ENCODE data around the gene UTS2B.
"Not testable (repeated sequence)": the region's sequence is repeated elsewhere in the genome, so short reads cannot be mapped to it uniquely, and the experiment has no call there.

The UTS2B gene

DNA sequence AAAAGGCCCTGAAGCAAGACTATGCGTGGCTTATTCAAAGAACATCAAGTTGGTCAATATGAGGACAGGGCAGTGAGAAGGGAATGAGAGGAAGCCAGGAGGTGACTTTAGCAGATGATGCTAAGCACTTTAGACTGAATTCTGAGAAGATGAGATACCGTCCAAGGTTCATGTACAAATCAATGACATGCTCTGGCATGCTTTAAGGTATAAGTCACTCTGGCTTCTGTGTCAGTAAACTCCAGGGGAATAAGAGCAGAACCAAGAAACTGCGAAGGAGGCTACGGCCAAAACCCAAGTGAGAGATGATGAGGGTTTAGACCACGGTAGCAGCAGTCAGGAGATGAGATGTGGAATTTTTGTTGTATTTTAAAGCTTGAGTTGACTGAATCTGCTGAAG, 10.0 kb downstream of the UTS2B start:
- no peak for DNase-seq

DNA sequence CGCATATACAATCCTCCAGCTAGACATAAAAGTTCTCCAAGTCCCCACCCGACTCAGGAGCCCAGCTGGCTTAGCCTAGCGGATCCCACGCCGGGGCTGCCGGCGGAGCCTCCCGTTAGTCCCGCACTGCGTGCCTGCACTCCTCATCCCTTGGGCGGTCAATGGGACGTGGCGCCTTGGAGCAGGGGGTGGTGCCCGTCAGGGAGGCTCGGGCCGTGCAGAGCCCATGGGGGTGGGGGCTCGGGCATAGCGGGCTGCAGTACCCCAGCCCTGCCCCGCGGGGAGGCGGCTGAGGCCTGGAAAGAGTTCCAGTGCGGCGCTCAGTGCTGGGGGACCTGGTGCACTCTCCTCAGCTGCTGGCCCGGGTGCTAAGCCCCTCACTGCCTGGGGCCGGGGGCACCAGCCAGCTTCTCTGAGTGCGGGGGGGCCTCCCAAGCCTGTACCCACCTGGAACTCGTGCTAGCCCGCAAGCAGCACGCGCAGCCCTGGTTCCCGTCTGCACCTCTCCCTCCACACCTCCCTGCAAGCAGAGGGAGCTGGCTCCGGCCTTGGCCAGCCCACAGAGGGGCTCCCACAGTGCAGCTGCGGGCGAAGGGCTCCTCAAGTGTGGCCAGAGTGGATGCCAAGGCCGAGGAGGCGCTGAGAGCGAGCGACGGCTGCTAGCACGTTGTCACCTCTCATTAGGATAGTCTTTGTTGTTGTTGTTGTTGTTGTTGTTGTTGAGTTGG, 13.3 kb downstream of the UTS2B start:
- DNase-seq: no peak

DNA sequence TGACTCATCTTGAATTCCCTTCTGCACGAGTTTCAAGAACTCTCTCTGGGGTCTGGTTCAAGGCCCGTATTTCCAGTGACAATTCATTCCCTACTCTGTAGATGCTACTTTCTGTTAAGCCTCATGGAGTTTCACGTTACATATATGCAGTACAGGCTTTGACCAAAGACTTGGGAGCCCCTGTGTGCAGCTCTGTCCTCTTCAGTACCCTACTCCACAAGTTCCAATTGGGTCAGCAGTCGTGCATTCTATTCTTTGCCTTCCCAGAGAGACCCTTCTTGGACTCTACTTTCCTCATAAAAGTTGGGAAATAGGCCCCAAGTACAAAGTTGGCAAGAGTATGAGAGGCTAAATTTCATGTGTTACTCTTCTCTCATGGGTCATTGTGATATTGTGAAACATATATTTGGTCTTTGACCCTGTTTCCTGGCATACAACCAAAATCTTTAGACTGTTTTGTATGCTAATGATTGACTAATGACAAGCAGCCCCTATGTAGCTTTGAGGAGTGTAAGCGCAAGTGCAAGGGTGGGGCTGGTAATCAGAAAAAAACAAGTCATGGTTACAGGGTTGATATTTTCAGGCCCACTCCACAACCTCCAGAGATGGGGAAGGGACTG, 16.1 kb downstream of the UTS2B start:
- DNase-seq: no peak

DNA sequence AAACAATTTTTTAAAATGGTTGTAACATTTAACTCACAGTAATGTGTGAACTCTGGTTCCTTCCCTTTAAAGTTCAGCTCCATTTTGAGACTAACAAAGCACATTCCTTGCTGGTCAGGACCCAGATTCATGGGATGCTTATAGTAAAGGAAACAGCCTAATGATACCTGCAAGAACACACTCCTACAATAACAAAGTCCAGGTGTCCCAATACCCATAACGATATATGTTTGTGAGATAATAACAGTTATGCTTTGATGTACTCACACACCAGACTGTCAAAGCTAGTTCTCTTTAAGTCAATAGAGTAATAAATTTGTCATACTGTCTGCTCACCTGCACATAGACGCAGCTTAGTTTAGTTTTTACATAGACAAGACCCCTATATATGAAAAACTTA, 17.0 kb downstream of the UTS2B start:
- DNase-seq: no peak

DNA sequence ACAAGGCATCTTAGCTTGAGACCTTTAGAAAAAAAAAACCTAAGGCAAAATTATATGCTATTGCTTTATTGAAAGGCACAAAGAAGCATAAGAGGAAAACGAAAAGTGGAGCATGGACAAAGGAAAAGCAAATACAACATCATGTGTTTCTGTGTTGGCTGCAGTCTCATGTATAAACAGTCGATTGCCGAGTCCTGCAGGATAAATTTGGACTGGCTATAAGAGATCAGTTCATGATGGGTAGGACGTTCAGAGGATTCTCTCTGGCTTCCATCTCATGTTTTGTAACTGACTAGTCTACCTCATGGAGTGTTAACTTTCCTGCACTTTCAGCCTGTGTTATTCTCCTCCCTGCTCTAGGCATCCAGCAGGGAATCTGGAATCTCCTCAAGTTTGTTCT, 23.0 kb downstream of the UTS2B start:
- no peak for DNase-seq

DNA sequence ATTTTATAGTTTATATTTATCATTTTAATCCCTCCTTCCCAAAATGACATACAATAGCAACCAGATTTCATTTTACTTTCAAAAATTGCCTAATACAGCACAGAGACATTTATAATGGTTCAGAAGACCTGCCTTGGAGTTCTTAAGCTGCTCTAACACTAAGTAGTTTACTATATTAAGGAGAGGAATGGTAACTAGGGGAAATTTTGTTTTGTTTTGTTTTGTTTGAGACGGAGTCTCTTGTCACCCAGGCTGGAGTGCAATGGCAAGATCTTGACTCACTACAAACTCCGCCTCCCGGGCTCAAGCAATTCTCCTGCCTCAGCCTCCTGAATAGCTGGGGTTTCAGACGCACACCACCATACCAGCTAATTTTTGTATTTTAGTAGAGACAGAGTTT, 23.9 kb downstream of the UTS2B start:
- no peak for DNase-seq

DNA sequence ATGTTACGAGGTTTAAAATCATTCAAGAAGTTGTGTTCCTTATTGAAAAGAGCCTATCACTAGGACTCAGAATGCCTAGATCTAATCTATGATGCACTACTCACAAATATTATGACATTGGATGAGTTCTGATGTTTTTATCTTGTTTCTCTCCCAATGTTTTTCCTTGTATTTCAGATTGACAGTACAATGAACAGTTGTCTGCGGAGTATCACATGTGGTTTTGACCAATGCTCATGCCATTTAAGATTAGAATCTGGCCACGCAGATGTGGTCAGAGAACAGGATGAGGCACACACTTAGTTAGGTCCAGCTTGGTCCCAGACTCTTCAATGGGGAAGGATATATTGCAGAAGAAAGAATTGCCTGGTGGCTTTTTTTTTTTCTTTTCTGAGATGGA, 26.7 kb downstream of the UTS2B start:
- DNase-seq: no peak

DNA sequence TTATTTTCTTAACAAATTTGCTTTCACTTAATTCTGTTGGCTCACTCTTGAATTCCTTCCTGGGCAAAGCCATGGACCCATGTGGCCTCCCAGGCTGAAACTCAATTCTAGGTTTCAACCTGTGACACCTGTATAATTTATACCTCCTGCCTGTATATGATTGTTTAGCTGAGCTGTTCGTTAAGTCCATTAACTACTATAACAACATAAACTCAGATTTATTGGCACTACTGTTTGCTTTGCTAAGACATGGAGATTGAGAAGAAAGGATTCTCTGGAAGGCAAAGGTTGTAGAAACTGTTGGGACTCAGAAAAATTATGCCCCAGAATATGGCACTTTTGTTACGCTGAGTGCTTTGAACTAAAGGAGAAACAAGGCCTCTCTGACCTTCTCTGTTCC, 27.9 kb downstream of the UTS2B start:
- no peak for DNase-seq

DNA sequence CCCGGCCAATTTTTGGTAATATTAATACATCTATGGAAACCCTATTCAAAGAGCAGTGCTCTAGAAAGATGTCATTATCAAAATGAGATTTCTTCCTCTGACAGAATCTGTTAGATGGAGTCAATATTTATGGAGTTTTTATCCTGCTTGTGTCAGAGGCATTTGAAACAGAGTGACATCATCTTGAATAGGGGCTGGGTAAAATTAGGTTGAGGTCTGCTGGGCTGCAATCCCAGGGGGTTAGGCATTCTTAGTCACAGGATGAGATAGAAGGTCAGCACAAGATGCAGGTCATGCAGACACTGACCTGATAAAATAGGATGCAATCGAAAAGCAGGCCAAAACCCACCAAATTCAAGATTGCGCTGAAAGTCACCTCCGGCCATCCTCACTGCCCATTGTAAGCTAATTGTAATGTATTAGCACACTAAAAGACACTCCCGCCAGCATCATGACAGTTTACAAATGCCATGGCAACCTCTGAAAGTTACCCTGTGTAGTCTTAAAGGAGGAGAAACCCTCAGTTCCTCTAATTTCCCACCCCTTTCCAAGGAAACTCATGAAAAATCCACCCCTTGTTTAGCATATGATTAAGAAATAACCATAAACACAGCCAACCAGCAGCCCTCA, 28.4 kb downstream of the UTS2B start:
- no peak for DNase-seq

DNA sequence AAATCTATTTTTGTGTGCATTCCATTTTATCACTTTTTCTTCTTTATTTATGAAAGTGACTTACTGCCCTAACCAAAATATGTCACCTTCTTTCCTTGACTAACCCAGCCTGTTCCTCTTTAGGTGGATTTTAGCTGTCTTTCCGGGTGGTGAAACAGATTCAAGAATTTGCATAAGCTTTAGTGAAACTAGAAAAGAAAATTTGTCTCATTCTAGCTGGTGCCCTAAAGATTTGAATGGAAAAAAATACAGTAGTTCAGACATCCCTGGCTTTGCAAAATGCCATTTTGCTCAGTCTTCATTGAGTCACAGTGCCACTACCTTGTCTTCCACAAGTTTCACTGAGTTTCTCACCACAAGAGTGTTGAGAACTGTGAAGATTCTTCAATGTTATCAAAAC, 29.3 kb downstream of the UTS2B start:
- DNase-seq: no peak

DNA sequence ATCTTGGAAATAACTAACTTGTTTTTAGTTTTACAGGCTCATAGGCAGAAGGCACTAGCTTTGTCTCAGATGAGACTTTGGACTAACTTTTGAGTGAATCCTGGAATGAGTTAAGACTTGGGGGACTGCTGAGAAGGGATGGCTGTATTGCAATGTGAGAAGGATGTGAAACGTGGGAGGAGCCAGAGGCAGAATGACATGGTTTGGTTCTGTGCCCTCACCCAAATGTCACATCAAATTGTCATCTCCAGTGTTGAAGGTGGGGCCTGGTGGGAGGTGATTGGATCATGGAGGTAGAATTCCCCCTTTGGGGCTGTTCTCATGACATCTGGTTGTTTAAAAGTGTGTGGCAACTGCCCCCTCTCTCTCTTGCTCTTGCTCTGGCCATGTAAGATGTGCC, 29.9 kb downstream of the UTS2B start:
- DNase-seq: no peak

DNA sequence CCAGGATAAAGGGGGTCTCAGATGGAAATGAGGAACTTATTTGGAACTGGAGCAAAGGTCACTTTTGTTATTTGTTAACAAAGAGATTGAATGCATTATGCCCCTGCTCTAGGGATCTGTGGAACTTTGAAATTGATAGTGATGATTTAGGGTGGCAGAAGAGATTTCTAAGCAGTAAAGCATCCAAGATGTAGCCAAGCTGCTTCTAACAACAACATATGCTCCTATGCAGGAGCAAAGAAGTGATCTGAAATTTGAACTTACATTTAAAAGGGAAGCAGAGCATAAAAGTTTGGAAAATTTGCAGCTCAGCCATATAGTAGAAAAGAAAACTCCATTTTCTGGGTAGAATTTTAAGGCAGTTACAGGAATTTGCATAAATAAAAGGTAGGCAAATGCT, 31.5 kb downstream of the UTS2B start:
- no peak for DNase-seq

DNA sequence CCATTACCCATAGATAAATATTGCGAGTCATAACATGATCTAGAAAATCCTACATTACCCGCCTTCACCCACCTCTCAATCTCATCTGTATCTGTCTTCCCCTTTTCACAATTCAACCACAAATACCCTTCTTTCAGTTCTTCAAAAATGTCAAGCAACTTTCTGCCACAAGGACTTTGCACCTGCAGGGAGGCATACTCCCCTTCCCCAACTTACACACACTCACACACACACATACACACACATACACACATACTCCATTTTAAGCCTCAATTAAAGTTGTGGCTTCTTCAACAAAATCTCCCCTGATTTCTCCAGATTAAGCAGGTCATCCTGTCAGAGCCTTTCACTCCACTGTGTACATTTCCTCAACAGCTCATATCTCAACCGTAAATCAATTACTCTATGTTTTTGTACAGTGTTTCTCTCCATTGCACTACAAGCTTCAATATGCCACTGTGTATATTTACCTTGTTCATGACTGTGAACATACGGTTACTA, 34.2 kb downstream of the UTS2B start:
- no peak for DNase-seq

DNA sequence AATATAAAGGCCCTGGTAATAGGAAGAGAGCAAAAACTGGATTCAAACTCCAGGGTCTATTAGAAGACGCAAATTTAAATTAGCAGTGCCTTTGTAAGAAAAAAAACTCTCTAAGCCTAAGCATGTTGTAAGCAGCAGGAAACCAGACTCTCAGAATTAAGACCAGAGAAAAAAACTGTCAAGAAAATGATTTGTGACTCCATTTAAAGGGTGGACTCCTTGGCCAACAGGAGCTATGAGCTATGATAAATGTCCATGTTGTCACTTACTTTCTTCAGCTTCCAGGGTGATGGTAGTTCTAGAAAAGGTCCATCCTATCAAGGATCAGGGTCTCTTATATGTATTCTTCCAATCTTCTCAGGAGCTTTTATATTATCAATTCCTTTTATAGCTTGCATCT, 36.0 kb downstream of the UTS2B start:
- DNase-seq: no peak

DNA sequence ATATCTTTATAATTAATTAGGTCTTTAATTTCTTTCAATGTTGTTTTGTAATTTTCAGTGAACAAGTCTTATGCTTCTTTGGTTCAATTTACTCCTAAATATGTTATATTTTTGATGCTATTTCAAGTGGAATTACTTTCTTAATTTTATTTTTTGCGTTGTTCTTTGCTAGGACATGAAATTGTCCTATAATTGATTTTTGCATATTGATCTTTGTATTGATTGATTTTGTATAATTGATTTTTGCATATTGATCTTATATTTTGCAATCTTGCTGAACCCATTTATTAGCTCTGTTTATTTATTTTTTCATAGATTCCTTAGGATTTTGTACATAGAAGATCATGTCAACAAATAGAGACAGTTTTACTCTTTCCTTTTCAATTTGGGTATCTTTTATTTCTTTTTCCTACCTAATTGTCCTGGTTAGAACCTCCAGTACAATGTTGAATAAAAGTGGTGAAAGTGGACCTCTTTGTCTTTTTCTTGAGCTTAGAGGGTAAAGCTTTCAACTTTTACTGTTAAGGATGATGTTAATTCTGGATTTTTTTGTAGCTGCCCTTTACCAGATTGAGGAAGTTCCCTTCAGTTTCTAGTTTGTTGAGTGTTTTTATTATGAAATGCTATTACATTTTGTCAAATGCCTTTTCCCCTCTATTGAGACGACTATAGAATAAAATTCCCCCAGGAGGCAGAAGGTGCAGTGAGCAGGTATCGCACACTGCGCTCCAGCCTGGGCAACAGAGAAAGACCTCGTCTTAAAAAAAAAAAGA, 37.9 kb downstream of the UTS2B start:
- DNase-seq: no peak

DNA sequence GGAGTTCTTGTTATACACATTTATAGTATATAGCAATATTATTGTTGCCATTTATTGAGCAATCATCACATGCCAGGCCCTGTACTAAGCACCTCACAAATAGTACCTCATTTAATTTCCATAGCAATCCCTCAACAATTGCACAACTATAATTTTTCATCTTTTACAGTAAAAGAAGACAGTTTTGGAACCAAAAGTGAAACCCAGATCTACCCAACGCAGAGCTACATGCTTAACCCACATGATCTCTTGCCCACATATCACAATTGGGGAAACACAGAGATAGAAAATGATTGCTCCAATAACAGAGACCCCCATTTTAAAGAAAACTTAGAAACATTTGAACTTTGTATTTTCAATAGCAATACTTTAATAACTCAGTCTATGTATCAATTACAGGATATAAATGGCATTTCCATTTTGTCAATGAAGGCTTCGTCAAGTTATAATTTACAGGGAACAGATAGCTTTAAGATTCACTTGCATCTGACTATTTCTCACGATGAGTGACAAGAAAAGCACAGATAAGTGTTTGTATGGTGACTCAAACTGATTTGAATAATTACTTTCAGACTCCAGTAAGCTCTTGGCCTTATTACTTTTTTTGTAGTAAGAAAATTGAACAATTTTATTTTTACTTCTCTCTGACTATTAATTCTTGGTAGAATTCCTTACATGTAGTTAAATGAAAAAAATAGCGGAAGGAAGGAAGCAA, 39.9 kb downstream of the UTS2B start:
- DNase-seq: no peak

DNA sequence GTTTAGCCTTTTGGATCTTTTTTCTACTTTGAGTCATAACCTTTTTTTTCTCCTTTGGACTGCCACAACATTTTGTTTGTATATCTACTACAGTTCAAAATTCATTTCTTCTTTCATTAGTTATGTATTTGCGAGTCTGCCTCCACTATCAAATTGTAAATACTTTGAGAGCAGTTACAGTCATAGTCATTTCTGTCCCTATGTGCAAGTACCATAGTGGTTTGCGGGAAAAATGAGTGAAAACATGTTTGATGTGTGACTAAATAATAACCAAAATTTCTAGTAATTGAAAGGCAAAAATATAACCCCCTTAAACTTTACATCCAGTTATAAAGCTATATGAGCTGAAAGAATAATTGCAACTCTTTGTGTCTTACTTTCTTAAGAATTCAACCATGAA, 46.9 kb downstream of the UTS2B start:
- DNase-seq: no peak

DNA sequence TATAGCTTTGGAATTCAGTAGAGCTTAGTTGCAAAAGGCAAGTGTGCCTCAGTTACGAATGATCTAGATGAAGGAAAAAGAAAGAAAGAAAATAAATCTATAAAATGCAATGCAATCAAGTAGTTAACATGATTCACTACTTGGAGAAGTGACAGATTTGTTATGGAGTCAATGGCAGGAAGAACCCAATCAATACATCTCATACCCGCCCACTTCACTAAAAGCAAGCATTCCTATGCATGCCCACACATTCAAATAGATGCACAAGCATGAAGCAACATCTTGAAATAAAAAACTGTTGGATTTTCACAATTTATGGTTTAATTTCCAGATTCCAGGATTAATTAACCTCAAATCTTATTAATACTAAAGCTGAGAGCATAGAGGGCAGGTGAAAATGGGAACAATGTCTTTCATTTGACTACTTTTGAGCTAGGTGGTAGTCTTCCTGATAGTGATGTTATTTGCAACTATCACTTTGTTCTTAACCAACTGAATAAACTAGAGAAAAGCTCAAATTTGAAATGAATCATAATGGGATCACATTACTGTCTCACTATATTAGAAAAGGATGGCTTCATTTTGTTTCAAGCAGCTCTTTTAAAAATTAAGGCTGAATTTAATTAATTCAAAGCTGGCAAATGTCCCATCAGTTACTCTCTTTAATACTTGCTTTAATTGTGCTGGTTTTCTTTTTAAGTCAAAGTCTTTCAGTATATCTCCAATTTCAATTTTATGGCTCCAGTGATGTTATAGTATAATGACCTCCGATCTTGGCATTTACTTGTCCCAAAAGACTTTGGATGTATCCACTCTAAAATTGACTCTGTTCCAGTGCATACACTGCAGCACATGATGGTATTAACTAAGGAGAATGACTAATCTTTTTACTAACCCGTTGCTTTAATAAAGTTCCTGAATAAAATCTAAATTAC, 47.8 kb downstream of the UTS2B start:
- DNase-seq: no peak

DNA sequence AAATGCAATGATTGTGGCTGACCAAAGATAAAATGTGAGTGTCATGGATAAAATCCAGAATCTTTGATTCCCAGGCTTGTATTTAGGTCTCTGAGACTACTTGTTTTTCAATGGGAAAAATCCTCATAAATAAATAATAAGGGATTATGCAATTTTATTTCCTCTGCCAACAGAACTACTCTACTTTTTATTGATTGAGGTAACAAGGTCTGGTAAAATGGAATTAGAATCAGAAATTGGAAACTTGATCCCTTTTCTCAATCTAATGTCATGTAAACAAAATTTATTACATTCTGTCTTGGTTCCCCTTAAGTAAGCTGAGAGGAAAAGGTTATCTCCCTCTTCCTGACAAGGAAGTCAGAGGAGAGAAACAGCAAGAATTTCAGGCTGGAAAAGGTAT, 49.4 kb downstream of the UTS2B start:
- no peak for DNase-seq

DNA sequence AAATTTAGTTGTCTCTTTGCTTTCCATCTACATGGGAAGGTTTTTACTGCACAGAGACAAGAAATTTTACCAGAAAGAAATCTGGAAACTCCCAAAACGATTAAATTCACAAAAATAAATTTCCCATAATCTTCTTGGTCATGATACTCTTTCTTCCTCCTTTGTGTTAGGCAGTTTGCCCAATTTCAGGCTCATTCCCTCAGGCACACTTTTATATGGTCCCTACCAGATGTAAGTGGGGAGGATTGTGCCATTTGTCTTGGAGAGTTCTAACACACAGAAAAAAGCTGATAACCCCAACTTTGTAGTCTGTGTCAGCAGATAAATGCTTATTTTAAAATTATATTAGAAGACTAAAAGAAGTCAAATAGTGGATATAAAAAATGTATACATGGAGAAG, 50.2 kb downstream of the UTS2B start:
- DNase-seq: no peak

DNA sequence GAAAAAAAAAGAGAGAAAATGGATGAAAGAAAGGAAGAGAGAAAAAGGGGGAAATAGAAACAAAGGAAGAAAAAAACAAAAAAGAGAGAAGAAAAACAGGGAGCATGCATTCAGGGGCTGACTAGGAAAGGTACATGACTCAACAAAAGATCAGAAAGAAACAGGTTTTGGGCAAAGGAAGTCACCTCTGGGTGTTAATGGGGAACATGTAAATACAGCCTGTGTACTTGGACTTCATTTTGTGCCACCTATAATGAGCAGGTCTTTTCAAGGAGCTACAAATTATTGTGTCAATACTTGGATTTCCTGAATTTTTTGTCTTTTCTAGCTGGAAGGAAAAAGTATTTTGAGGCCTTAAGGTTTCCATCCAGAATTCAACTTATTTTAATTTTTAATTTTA, 54.6 kb downstream of the UTS2B start:
- no peak for DNase-seq

DNA sequence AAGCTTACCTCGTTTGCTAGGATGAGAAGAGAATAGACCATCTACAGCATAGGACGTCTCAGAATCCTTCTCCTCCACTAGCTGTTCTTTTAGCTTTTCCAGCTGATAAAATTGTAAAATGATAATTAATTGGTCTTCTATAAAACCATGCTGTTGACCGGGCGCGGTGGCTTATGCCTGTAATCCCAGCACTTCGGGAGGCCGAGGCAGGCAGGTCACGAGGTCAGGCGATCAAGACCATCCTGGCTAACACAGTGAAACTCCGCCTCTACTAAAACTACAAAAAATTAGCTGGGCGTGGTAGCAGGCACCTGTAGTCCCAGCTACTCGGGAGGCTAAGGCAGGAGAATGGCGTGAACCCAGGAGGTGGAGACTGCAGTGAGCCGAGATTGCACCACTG, 55.1 kb downstream of the UTS2B start:
- not testable (repeated sequence) for DNase-seq
